ENCODE results near the gene LRMDA.

The LRMDA gene

GRCh38 chr10:75553550-75553949, 122.1 kb downstream of the LRMDA start:
- Histone ChIP-seq H3K9me3 (ENCODE audit: insufficient read depth, low read depth, low read length) (peaks cover 17% of the 10 kb centered on the region; the same call in 1 of the 2 replicates), H3K4me1 (ENCODE audit: insufficient read depth, low read length, poor library complexity, severe bottlenecking) (peaks cover 24% of the 10 kb centered on the region), H4K20me1 (ENCODE audit: insufficient read depth, low read length, poor library complexity, severe bottlenecking) (no peaks in the 10 kb centered on the region), H3K79me2 (ENCODE audit: insufficient read depth, low read length) (no peaks in the 10 kb centered on the region), H2AFZ (ENCODE audit: low read length) (peak overlapping the region; percentile 20), H3F3A (ENCODE audit: low read depth) (no peaks in the 10 kb centered on the region), H3K9me2 (replicated peaks; ENCODE audit: low read depth, low read length) (no peaks in the 10 kb centered on the region), H3K4me2 (ENCODE audit: low read depth, low read length, poor library complexity, severe bottlenecking) (peak overlapping the region; percentile 47), H3K36me3 (ENCODE audit: insufficient read depth, low read length) (no peaks in the 10 kb centered on the region), H3K27me3 (ENCODE audit: insufficient read depth, low read length, poor library complexity, severe bottlenecking) (no peaks in the 10 kb centered on the region), H3K9ac (ENCODE audit: low read depth, low read length, poor library complexity, severe bottlenecking) (no peak overlapping the region), H3K4me3 (ENCODE audit: low read length, poor library complexity, severe bottlenecking) (peak overlapping the region; percentile 0)
- TF ChIP-seq EZH2phosphoT487 (IDR thresholded peaks at IDR 0.05; ENCODE audit: borderline replicate concordance) (no peak), CTCF (conservative IDR thresholded peaks at IDR 0.05; ENCODE audit: low read length) (no peak)

GRCh38 chr10:75555323-75555722, 123.9 kb downstream of the LRMDA start:
- no peaks in the 10 kb centered on the region for H3K27me3 ChIP-seq (ENCODE audit: insufficient read depth, low read length, poor library complexity, severe bottlenecking)
- H3K4me3 ChIP-seq (ENCODE audit: low read length, poor library complexity, severe bottlenecking): no peak overlapping the region
- H3K9me3 ChIP-seq (ENCODE audit: insufficient read depth, low read depth, low read length): peaks cover 17% of the 10 kb centered on the region; the same call in 1 of the 2 replicates
- H3K4me1 ChIP-seq (ENCODE audit: insufficient read depth, low read length, poor library complexity, severe bottlenecking): peaks cover 19% of the 10 kb centered on the region
- H3K9me2 ChIP-seq (replicated peaks; ENCODE audit: low read depth, low read length): no peaks in the 10 kb centered on the region
- H4K20me1 ChIP-seq (ENCODE audit: insufficient read depth, low read length, poor library complexity, severe bottlenecking): no peaks in the 10 kb centered on the region
- H3F3A ChIP-seq (ENCODE audit: low read depth): no peaks in the 10 kb centered on the region
- H2AFZ ChIP-seq (ENCODE audit: low read length): no peak overlapping the region
- TF ChIP-seq EZH2phosphoT487 (IDR thresholded peaks at IDR 0.05; ENCODE audit: borderline replicate concordance) (no peak), CTCF (conservative IDR thresholded peaks at IDR 0.05; ENCODE audit: low read length) (no peak)
- H3K4me2 ChIP-seq (ENCODE audit: low read depth, low read length, poor library complexity, severe bottlenecking): no peak overlapping the region
- H3K9ac ChIP-seq (ENCODE audit: low read depth, low read length, poor library complexity, severe bottlenecking): no peak overlapping the region
- H3K36me3 ChIP-seq (ENCODE audit: insufficient read depth, low read length): no peaks in the 10 kb centered on the region
- no peaks in the 10 kb centered on the region for H3K79me2 ChIP-seq (ENCODE audit: insufficient read depth, low read length)

GRCh38 chr10:75556320-75556719, 124.9 kb downstream of the LRMDA start:
- H3K36me3 ChIP-seq (ENCODE audit: insufficient read depth, low read length): no peaks in the 10 kb centered on the region
- no peak overlapping the region for H2AFZ ChIP-seq (ENCODE audit: low read length)
- H3K4me2 ChIP-seq (ENCODE audit: low read depth, low read length, poor library complexity, severe bottlenecking): no peak overlapping the region
- no peak for TF ChIP-seq CTCF (conservative IDR thresholded peaks at IDR 0.05; ENCODE audit: low read length)
- no peak for TF ChIP-seq EZH2phosphoT487 (IDR thresholded peaks at IDR 0.05; ENCODE audit: borderline replicate concordance)
- H3K9me2 ChIP-seq (replicated peaks; ENCODE audit: low read depth, low read length): no peaks in the 10 kb centered on the region
- H3F3A ChIP-seq (ENCODE audit: low read depth): no peaks in the 10 kb centered on the region
- H3K79me2 ChIP-seq (ENCODE audit: insufficient read depth, low read length): no peaks in the 10 kb centered on the region
- H4K20me1 ChIP-seq (ENCODE audit: insufficient read depth, low read length, poor library complexity, severe bottlenecking): no peaks in the 10 kb centered on the region
- no peak overlapping the region for H3K9ac ChIP-seq (ENCODE audit: low read depth, low read length, poor library complexity, severe bottlenecking)
- peaks cover 19% of the 10 kb centered on the region for H3K4me1 ChIP-seq (ENCODE audit: insufficient read depth, low read length, poor library complexity, severe bottlenecking)
- peaks cover 17% of the 10 kb centered on the region; the same call in 1 of the 2 replicates for H3K9me3 ChIP-seq (ENCODE audit: insufficient read depth, low read depth, low read length)
- no peak overlapping the region for H3K4me3 ChIP-seq (ENCODE audit: low read length, poor library complexity, severe bottlenecking)
- no peaks in the 10 kb centered on the region for H3K27me3 ChIP-seq (ENCODE audit: insufficient read depth, low read length, poor library complexity, severe bottlenecking)

Measured in Loucy (cell line).